ENCODE results near the gene DEF6.
"Not testable (repeated sequence)": the region's sequence is repeated elsewhere in the genome, so short reads cannot be mapped to it uniquely, and the experiment has no call there.

Gene DEF6

DNA sequence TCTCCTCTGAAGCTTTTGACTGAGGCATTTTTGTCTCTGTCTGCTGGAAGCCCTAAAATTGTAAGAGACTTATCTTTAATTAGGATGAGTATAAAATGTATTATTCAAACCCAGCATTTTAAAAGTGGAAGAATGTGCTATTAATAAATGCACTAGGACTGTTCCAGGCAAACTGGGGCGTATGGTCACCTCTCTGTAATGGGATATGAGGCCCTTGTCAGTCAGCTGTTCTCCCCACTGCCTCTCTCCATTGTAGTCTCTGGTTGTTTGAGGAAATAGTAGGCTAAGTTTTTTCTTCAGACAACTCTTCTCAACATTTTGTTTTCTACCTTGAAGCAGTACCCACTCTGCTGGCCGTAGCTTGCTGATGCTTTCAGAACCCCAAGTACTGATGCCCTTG lies 14.3 kb upstream of the DEF6 start:
- DNase-seq, result no peak

DNA sequence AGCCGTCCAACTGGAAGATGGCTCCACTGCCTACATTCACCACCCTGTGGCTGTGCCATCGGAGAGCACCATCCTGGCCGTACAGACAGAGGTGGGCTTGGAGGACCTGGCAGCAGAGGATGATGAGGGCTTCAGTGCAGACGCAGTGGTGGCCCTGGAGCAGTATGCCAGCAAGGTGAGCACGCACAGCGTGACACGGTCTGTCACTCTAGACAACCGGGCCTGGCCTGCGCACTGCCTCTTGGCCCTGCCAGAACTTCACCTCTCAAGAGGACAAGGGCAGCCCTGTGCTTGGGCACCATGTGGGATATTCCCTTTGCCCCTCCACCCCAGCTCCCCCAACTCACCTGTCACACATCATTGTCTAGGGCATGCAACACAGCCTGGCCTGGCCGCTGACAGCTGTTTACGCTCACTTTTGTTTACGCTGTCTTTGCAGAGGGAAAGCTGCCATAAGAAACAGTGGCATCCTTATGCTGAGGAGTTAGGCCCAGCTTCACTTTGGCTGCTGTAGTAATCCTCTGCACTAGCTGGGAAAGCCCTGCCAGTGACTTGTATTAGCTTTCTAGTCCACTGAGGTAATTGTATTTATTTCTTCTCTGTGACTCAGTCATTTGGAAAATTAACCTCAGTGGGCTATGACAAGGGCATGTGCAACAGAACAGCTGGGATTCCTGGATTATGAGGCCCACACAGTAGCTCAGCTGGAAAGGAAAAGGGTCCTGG lies 9.8 kb upstream of the DEF6 start:
- no peak for DNase-seq

DNA sequence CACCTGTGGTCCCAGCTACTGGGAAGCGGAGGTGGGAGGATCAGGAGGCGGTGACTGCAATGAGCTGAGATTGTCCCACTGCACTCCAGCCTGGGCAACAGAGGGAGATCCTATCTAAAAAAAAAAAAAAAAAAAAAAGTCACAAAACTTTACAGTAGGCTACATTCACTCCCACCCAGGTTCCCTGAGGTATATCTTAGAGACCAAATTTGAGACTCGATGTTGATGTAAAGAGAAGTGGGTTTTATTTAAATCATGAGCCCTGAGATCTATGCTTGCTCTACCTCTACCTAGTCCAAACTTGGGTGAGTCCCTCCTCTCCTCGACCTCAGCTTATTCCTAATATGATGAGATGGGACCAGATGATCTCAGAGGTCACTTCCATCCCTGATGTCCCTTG lies 8.8 kb upstream of the DEF6 start:
- no peak for DNase-seq

DNA sequence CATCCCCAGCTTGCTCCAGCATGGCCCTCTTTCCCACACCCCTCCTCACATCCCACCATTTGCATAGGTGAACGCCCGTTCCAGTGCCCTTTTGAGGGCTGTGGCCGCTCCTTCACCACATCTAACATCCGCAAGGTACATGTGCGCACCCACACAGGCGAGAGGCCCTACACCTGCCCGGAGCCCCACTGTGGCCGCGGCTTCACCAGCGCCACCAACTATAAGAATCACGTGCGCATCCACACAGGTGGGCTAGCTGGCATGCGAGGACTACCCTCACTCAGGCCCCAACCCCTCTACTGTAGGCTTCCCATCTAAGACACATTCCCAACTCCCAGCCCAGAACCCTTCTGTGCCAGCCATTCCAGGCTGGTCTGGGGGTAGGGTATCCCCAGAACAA lies 6.1 kb upstream of the DEF6 start:
- DNase-seq, result no peak

DNA sequence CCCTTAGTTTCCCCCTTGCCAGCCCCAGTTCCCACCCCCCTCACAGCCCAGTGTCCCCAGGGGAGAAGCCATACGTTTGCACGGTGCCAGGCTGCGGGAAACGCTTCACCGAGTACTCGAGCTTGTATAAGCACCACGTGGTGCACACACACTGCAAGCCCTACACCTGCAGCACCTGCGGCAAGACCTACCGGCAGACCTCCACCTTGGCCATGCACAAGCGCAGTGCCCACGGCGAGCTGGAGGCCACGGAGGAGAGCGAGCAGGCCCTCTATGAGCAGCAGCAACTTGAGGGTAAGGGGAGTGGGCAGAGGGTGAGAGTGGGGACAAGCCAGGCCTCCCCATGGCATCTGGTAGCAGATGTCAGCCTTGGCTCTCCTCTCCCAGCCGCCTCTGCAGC lies 5.1 kb upstream of the DEF6 start:
- peak; percentile 39 for DNase-seq

DNA sequence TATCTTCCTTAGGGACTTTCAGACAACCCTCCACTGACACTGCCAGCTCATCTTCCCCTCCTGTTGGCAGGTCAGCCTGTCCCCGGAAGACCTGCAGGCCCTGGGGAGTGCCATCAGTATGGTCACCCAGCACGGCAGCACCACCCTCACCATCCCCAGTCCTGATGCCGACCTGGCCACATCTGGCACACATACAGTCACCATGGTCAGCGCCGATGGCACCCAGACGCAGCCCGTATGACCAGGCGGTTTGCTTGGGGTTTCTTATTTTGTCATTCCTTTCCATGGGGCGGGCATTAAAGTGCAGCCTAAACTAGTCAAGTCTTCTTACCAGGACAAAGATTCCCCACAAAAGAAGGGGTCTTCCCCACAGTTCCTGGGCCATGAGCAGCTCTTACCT lies 3.9 kb upstream of the DEF6 start:
- DNase-seq, result no peak

DNA sequence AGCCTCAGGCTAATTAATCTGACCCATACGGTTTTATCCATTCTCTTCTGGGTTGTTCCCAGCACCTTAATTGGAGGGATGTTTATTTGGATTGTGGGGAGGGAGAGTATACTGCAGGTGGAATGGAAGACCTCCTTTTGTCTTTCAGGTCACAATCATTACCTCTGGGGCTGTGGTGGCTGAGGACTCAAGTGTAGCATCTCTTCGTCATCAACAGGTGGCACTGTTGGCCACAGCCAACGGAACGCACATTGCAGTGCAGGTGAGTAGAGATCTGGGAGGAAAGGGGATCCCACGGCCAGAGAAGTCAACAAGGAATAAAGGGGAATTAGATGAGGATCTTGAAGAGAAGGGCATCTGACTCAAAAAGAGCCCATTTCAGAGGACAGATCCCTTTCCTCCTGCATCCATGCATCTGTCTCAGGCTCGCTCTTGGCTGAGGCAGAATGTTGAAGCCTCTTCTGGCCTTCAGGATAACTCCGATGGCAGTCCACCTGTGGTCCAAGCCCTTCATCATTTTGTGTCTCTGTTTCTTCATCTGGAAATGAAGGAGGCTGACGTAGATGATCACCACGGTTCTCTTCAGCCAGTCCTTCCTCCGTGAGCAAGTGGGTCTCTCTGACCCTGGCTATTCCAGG lies 3.2 kb upstream of the DEF6 start:
- DNase-seq, result peak; percentile 57

DNA sequence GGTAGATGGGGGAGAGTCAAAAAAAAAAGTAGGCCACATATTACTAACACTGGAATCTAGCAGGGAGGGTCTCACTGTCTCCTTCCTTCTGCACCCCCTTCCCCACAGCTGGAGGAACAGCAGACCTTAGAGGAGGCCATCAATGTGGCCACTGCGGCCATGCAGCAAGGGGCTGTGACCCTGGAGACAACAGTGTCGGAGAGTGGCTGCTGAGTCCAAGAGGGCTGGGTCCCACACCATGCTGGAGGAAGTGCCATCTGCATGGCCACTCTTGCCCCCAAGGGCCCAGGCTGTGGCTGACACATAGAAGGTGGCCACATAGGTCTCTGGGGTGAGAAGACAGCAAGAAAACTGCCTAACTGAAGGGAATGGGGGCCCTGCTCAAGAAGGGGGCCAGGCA lies 2.6 kb upstream of the DEF6 start:
- no peak for DNase-seq

DNA sequence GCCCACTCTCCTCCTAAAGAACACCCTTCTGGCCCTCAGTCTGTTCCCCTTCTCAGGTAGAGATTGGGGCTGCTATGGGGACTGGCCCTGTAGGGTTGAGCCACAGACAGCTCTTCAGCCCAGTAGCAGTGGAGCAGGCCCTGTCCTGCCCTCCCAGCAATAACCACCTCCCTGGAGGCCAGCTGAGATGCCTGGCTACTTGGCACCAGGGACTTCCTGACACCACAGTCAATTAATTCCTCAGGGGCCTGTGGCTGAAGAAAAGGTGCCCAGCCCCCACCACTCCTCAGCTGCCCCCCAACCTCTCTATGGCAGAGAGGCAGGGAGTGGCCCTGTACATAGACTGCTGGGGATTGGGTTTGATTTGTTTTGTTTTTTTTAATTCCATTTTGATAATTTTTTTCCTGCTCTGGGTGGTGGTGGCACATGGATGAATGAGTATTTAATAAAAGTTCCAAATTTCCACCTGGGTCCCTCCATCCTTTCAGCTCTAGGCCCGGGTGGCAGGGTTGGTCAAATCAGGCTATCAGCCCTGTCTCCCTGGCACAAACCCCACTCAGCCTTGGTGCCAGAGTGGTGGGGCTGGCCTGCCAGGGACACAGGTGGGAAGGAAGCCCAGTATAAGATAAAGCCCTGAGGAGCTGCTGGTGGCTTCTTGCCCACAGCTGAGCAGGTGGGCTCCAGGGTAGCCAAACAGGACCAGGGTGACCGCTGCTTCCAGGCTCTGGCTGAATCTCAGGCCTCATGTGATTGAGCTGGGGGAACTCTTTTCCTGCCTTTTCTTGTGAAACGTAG lies 1.9 kb upstream of the DEF6 start:
- no peak for DNase-seq

DNA sequence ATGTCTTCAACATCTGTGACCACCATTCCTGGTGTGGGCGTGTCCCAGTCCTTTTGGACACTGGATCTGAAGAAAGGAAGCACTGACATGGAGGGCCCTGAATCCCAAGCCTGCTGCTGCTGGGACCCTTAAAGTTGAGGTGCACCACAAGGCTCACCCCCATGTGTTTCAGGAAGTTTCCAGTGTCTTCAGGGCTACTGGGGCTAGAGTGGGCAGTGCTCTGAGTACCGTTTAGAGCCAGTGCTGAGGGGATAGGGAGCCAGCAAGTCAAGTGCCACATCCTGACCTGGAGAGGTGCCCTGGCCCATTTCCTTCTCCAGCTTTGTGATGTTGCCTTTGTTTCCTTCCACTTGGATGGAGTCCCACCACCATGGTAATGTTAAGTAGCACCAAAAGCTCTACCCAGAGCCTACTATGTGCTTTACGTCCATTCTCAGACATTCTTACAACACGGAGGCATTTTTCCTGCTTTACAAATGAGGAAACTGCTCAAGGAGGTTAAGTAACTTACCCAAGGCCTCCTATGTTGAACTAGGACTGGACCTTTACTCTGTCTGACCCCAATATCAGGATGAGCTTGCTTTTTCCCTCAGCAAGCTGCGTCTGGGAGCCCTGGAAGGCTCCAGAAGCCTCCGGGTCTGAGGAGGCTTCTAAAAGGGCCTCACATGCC lies 552 bp upstream of the DEF6 start:
- no peak for DNase-seq

DNA sequence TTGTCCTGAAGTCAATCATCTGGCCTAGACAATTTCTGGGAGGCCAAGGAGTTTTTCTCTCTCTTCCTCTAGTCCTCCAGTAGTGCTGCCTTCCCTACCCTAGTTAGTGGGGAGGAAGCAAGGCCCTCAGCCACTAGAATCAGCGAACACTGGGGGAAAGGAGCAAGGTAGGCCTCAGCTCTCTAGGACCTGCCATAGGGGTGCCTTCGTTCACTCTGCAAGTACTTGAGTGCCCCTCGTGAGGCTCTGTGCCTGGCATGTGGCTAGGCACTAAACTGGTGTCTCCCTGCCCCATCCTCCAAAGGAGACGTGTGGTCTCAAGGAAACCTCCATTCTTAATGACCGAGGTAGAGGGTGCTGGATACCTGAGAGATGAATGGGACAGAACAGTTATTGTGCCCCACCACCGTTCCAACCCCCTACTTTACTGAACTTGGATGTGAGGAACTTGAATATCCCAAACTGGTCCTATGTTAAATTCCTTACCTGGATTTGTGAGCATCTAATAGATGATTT lies 1.1 kb downstream of the DEF6 start:
- no peak for DNase-seq

DNA sequence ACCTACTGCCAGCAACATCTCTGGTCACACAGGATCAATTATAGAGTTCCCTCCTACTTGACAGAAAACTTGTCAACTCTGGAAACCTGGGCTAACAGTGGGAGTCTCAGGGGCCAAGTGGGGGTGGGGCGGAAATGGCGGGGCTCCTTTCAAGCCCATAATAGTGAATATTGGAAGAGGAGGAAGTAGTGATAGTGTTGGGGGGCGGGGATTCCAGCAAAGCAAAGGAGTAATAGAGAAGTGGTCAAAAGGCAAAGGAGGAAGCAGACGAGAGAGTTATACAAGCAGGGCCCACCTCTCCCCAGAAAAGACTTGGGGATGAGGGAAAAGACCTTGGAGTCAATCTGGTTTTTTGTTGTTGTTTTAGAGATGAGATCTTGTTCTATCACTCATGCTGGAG lies 2.1 kb downstream of the DEF6 start:
- DNase-seq, result no peak

DNA sequence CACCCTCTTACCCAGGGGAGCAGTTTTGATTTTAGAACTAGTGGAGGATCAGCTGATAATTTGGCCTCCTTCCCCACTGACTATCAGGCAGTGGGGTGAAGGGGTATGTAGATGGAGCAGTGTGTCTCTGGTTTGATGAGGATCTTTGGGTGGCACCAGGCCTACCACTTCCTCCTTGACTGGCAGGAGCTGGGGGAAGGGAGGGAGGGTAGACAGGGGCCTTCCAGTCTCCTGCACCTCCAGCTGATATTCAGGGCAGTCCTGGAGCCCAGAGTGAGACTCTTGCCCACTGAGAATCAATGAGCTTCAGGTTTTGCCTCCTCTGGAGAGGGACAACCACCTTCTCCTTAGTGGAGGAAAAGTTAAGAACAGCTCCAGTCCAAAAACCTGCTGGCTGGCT lies 3.2 kb downstream of the DEF6 start:
- no peak for DNase-seq

DNA sequence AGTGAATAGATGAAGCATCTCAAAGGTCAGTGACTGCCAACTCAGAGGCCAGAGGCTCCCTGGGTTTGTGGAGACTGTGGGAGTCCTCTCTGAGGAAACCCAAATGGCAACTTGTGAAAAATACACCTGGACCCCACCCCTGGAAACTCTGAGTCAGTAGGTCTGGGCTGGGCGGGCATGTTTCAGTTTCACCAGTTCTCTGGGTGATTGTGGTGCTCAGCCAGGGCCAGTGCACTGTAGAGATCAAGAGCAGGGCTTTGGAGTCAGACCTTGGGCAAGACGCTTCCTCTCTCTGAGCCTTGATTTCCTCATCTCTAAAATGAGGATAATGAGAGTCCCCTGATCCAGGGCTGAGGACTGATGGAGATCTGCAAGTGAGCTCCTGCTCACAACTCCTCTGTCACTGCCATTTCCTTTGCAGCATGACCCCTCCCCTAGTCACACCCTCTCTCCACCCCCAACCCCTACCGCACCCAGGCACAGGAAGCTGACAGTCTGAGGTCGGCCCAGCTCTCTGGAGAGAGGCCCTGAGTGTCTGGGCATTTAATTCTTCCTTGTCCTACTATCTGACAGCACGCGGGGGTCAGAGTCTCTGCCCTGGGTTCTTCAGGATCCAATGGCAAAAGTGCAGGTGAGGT lies 5.1 kb downstream of the DEF6 start:
- DNase-seq, result no peak

DNA sequence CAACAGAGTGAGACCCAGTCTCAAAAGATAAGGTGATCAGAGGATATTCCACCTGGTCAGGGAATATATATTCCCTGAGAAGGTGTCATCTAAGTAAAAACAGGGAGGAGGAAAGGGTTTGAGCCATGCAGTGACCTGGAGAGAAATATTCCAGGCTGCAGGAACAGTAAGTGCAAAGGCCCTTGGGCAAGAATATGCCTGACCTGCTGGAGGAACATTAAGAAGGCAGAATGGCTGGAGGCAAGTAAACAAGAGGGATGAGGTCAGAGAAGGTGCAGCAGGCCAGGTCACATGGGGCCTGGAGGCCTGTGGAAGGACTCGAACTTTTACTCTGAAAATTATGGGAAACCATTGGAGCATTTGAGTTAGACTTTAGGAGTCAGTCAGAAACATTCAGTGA lies 6.7 kb downstream of the DEF6 start:
- no peak for DNase-seq

DNA sequence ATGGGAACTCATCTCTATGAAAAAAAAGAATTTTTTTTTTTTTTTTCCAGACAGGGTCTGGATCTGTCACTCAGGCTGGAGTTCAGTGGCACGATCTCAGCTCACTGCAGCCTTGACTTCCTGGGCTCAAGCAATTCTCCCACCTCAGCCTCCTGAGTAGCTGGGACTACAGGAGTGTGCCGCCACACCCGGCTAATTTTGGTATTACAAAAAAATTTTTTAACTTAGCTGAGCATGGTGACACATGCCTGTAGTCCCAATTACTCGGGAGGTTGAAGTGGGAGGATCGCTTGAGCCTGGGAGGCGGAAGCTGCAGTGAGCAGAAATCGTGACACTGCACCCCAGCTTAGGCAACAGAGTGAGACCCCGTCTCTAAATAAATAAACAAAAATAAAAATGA lies 7.5 kb downstream of the DEF6 start:
- DNase-seq, result no peak

DNA sequence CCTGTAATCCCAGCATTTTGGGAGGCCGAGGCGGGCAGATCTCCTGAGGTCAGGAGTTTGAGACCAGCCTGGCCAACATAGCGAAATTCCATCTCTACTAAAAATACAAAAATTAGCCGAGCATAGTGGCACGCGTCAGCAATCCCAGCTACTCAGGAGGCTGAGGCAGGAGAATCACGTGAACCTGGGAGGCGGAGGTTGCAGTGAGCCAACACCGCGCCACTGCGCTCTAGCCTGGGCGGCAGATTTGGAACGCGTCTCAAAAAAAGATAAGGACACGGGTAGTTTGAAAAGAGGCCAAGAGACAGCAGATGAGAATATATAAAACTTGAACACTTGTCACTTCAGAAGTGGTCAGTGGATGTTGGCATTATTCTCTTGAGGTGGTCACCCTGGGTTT lies 9.5 kb downstream of the DEF6 start:
- not testable (repeated sequence) for DNase-seq

DNA sequence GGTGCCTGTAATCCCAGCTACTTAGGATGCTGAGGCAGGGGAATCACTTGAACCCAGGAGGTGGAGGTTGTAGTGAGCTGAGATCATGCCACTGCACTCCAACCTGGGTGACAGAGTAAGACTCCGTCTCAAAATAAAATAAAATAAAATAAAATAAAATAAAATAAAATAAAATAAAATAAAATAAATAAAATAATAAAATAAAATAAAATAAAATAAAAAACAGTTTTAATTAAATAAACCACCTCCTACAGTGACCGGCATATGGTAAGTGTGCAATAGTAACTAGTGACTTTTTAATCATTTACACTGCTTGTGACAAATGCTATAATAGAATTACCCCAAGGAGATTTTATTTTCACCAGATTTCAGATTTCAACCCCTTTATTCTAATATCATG lies 10.9 kb downstream of the DEF6 start:
- DNase-seq, result not testable (repeated sequence)

DNA sequence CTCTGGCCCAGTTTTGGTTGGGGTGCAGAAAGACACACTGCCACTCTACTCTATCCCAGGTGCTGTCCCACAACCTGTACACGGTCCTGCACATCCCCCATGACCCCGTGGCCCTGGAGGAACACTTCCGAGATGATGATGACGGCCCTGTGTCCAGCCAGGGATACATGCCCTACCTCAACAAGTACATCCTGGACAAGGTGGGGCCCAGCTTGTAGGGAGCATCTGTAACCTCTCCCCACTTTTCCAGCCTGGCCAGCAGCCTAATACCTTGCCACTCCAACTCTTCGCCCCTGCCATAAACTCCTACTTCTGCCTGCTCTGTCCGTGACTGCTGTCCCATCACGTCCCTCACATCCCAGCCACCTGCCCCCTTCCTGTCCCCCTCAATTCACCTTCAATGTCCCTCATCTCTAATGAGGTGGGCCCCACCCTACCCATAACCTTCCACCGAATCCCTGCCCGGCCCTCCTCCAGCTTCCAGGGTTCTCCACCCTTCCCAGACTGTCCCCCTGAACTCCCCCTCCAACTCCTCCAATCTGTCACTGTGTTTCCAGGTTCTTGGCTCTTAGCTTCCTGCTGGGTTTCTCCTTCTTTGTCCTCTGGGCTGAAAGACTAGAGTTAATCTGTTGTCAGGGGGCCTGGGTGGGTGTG lies 12.1 kb downstream of the DEF6 start:
- no peak for DNase-seq

DNA sequence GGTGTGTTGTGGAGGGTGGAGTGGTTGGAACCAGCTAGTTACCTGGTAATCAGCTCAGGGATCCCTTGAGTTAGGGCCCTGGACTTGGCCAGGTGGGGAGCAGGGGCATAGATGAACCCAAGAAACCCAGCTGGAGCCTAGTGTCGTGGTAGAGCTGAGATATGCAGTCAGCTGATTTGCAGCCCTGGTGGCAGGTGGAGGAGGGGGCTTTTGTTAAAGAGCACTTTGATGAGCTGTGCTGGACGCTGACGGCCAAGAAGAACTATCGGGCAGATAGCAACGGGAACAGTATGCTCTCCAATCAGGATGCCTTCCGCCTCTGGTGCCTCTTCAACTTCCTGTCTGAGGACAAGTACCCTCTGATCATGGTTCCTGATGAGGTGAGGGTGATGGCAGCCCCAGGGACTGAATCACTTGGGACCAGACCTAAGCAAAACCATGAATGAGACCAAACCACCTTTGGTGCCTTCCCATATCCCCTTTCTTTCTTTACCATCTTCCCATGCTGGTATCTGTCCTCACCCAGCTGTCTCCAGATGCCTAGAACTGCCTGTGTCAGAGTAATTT lies 12.7 kb downstream of the DEF6 start:
- DNase-seq, result no peak

DNA sequence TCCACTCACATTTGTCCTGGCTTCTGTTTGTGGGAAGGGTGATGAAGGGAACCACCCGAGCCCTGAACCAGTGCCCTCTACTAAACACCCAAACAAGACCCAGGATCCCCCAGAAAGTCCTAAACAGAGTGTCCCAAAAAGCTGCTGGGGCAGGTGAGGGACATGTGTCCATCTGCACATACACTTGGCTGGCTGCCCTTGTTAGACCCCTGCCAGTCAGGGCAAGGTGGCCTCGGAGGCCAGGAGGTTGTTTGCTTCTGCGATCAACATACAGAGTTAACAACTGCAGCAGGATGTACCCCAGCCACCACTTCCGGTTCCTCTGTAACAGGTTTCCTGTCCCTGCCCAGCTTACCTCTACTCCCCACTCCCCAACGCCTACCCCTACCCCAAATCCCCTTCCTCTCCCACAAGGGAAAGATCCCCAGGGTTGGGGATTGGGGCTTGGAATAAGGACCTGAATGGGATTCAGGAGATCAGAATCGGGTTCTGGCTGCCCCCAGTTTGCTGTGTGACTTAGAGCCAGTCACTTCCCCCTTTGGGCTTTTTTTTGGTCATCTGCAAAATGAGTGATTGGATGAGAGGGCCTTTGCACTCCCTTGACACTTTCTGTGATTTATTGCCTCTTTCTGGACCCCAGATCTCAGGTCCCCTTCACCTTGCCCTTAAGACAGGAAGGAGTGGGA lies 13.9 kb downstream of the DEF6 start:
- no peak for DNase-seq
